IPS-18c (cell line): Measurements from ENCODE around the gene KIAA0753.

Experiments used
- H3K4me3 ChIP-seq: 2 replicates; pipeline ENCODE4 v1.7.0; 2013; ENCODE audit warnings: low read depth, mild to moderate bottlenecking, low read length, moderate library complexity; ENCODE audit not compliant: insufficient read depth
- H3K9me3 ChIP-seq: one replicate; pipeline ENCODE4 v1.6.1; 2013; ENCODE audit warnings: mild to moderate bottlenecking, low read length, moderate library complexity; ENCODE audit not compliant: control insufficient read depth, insufficient read depth

KIAA0753 gene

GRCh38 chr17:6549384-6550036, 91.0 kb downstream of the KIAA0753 start:
- Histone ChIP-seq H3K4me3 (no peak overlapping the region), H3K9me3 (no peaks in the 10 kb centered on the region)

DNA sequence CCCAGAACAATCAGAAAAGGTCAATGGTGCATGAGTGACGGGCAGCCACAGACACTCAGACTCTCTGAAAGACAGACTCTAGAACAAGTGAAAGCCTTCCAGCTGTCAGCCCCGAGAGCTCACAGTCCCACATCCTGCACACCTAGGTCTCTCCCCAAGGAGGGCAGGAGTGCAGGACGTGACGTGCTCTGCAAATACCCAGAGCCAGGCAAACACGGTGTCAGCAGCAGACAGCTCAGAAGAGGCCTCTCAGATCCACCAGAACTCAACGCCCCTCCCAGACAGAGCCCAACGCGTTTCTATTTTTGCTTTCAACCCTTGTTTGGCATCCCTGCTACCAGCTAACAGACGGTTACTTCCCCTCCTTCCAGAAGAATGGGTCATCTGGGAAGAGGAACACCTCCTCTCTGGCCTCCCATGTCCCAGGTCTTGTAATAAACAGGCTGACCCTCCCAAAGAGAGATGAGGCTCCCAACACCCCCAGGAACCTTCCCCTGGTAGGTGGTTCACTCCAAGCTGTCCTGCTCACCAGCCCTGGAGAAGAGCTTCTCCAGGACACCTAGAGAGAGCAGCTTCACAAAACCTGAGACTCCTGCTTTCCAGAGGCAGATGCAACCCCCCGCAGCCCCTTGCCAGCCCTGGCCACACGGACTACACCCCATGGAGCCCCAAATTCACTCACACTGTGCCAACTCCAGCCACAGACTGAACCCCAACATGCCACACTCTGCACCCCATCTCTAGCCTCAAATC, 91.8 kb downstream of the KIAA0753 start:
- H3K4me3 ChIP-seq, result no peak overlapping the region
- no peaks in the 10 kb centered on the region for H3K9me3 ChIP-seq

- H3K9me3 ChIP-seq, result no peaks in the 10 kb centered on the region
- H3K4me3 ChIP-seq, result no peak overlapping the region
These were observed 92.5 kb downstream of the KIAA0753 start for GRCh38 chr17:6548034-6548433.

- H3K4me3 ChIP-seq, result no peak overlapping the region
- H3K9me3 ChIP-seq, result no peaks in the 10 kb centered on the region
These were observed 93.2 kb downstream of the KIAA0753 start for GRCh38 chr17:6547336-6547735.

DNA sequence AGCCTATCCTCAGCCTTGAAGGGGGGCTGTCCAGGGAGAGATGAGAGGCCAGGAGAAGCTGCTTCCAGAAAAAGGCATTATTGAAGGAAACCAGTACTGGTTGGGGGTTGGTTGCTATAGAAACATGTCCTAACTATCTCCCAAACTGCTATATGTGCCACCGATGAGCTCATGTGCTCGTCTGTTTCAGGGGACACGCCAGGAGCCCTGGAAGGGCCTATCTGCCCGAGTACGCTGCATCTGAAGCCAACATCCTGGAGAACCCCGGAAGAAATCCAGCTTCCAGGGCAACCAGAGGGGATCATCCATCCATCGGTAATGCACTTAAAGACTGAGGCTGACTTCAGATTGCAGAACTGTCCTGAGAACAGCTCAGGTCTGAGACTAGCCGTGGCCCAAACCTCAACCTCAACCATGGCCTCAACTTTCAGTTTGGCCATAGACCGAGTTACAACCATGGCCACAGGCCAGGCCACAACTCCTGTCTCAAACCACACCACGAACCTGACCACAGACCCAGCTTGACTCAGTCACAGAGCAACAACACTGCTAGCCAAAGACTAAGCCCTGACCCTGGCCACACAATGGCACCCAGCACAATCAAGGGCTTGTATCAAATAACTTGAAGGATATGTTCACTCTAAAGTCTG, 94.3 kb downstream of the KIAA0753 start:
- no peaks in the 10 kb centered on the region for H3K9me3 ChIP-seq
- no peak overlapping the region for H3K4me3 ChIP-seq

DNA sequence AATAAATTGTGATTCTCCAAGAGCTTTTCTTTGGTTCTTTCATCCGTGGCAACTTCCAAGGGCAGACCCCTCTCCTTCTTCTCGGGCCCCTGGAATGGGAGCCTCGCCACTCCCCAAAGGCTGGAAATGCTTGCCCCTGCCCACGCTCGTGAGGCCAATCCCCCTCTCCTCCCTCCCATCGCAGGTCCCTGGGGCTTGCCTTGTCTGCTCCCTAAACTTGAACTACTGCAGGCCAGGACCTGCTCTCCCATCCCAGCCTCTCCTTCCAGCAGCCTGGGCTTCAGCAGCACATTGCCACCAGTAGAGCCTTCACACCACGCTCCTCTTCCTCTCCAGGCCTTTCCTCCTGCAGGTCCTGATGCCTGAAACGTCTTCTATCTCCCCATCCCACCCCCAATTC, 95.2 kb downstream of the KIAA0753 start:
- Histone ChIP-seq H3K9me3 (no peaks in the 10 kb centered on the region), H3K4me3 (no peak overlapping the region)

GRCh38 chr17:6544011-6544370, 96.5 kb downstream of the KIAA0753 start:
- Histone ChIP-seq H3K4me3 (no peak overlapping the region), H3K9me3 (no peaks in the 10 kb centered on the region)

DNA sequence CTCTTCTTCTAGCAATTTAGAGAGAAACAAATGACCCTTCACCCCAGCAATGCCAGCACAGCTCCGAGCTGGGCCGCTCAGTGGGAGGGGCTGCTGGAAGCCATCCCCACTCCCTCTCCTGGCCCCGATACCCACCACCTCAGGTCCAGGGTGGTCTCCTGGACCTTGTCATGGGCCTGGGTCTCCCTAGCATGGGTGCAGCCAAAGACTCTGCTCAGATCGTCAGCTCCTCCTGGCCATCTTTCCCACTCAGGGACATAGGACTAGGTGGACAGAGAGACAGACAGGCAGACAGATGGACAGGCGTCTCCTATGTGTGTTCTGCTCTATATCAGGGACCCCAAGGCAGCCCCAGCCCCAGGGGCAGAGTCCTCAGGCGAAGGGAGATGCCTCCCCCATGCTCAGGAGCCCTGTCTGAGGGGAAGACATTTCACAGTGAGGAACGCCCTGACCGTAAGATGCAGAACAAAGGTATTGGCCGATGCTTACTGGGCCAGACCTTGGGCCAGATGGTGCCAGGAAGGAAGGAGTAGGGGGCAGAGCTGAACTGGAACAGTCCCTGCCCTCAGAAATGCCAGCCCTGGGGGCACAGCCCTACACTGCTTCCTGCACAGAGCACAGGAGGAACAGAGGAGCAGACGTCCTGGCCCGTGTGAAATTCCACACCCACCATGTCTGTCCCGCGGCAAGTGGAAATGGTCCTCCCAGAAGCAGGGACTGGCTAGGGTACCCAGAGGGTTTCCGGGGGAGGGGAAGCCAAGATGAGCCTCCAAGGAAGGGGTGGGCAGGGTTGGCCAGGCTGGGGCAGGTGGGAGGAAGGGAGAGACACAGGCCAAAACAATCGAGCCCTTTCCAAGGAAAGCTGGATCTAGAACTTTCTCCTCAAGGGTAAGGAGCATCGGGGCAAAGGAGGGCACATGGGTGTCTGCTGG, 97.2 kb downstream of the KIAA0753 start:
- Histone ChIP-seq H3K4me3 (no peak overlapping the region), H3K9me3 (peaks cover 2% of the 10 kb centered on the region)

DNA sequence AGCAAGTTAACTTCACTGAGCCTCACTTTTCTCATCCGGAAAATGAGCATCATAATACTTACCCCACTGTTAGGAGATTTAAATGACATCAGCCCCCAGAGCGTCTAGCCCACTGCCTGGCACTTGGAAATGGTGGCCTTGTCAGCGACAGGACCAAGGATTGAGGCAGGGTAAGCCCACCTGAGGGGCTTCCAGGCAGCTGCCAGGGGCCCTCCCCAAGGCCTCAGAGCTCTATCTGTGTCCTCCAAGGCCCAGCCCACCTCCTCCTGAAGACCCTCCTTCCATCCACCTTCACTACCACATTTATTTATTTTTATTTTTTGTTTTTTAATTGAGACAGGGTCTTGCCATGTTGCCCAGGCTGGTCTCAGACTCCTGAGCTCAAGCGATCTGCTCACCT, 97.9 kb downstream of the KIAA0753 start:
- H3K9me3 ChIP-seq, result peaks cover 4% of the 10 kb centered on the region
- H3K4me3 ChIP-seq, result no peak overlapping the region

- peaks cover 4% of the 10 kb centered on the region for H3K9me3 ChIP-seq
- no peak overlapping the region for H3K4me3 ChIP-seq
These were observed 98.6 kb downstream of the KIAA0753 start for GRCh38 chr17:6541886-6542285.

GRCh38 chr17:6539871-6540270, 100.6 kb downstream of the KIAA0753 start:
- H3K4me3 ChIP-seq, result no peak overlapping the region
- peaks cover 4% of the 10 kb centered on the region for H3K9me3 ChIP-seq

GRCh38 chr17:6536566-6537065, 103.9 kb downstream of the KIAA0753 start:
- H3K4me3 ChIP-seq, result no peak overlapping the region
- peaks cover 4% of the 10 kb centered on the region for H3K9me3 ChIP-seq

- H3K9me3 ChIP-seq, result peaks cover 4% of the 10 kb centered on the region
These were observed 104.5 kb downstream of the KIAA0753 start for GRCh38 chr17:6536053-6536452.

DNA sequence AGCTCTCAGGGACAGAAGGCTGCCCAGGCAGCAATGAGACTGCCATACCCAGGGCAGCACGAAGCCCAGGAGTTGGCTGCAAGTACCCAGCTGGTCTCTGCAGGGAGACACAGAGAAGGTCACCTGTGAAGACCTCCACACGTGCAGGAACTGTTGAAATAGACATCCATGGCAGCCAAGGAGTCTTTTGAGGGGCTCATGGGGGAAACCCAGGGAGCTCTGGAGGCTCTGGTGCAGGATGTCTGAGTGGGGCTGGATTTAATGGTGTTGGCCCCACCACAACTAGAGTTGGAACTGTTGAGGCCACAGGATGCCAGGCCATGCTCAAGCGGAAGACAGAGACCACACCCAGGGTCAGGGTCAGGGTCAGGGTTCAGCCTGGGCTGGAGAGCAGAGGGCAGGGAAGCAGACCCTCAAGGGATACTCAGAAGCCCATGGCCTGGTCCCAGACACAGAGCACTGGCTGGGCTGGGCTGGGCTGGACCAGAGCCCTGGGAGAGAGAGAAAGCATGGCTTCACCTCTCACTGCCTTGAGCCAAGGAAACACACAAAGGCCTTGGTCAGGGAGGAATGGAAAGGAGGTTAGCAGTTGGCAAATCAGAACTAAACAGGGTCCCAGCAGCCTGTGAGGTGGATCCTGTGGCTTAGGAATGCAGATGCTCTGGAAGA, 105.5 kb downstream of the KIAA0753 start:
- Histone ChIP-seq H3K4me3 (no peak overlapping the region), H3K9me3 (peaks cover 4% of the 10 kb centered on the region)

More at GRCh38 chr17:6536053-6536452, 104.5 kb downstream of the KIAA0753 start:
- no peak overlapping the region for H3K4me3 ChIP-seq

DNA sequence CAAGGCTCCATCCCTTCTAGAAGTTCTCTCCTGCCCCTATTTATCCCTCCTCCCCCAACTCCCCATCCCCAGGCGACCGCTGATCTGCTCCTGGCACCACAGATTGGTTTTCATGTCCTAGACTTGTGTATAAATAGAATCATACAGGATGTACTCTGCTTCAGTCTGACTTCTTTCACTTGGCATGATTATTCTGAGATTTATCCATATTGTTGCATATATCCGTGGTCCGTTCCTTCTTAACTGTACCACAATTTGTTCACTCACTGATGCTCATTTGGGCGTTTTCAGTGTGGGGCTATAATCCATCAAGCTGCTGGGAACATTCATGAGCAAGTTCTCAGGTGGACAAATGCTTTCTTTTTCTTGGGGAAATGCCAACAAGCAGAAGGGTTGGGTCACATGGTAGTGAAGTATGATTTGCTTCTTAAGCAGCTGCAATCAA, 108.0 kb downstream of the KIAA0753 start:
- no peaks in the 10 kb centered on the region for H3K9me3 ChIP-seq
- H3K4me3 ChIP-seq, result no peak overlapping the region

DNA sequence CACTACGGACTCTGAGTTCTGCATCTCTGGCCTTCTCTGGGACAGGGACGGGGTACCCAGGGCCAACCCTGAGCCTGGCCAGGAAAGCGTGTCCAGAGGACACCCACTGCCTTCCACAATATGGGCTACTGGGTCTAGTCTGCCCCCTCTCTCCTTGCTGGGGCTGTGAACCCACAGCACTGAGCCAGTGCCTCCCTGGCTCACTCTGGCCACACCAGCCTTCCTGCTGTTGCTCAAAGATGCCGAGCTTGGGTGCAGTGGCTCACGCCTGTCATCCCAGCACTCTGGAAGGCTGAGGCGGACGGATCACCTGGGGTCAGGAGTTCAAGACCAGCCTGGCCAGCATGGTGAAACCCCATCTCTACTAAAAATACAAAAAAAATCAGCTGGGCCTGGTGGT, 108.9 kb downstream of the KIAA0753 start:
- no peaks in the 10 kb centered on the region for H3K9me3 ChIP-seq
- H3K4me3 ChIP-seq, result no peak overlapping the region
